ENCODE results near the gene EVA1C. TPM values are rescaled to one million over a fixed set of nuclear protein-coding genes. Genes with fewer than 3 reads are reported as not detected.
A peak's percentile ranks its signal among the peaks of the same experiment; 100 is the strongest.

The EVA1C gene
- polyA plus RNA-seq, 1 experiment = 9.6 TPM

DNA sequence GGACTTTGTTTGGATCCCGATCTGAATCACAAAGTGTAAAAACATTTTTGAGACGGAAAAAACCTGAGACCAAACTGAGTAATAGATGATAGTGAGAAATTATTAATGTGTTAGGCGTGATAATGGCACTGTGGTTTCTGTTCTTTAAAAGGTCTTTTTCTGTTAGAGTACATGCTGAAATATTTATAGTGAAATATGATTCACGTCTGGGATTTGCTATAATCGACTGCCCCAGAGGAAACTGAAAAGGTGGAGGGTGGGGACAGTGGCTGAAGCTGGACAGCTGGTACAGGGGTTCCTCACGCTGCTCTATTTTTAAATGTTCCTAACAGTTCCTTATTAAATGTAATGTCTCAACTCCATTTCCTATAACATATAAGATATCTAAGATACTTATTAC, 30.9 kb upstream of the EVA1C start:
- DNase-seq (ENCODE audit: low read depth) = no peak
- no peak overlapping the region for H3K4me3 ChIP-seq (ENCODE audit: low read depth, low read length)
- ChIA-PET CTCF (interaction anchor here (1.4 kb wide), 1 partner anchor 188 kb away, joined by 3 read pairs; no protein-coding TSS in a partner anchor), POLR2A (no interaction called here)
- peaks cover 11% of the 10 kb centered on the region for H3K36me3 ChIP-seq (ENCODE audit: control insufficient read depth, insufficient read depth, low read length)
- TF ChIP-seq, protein P1, sequence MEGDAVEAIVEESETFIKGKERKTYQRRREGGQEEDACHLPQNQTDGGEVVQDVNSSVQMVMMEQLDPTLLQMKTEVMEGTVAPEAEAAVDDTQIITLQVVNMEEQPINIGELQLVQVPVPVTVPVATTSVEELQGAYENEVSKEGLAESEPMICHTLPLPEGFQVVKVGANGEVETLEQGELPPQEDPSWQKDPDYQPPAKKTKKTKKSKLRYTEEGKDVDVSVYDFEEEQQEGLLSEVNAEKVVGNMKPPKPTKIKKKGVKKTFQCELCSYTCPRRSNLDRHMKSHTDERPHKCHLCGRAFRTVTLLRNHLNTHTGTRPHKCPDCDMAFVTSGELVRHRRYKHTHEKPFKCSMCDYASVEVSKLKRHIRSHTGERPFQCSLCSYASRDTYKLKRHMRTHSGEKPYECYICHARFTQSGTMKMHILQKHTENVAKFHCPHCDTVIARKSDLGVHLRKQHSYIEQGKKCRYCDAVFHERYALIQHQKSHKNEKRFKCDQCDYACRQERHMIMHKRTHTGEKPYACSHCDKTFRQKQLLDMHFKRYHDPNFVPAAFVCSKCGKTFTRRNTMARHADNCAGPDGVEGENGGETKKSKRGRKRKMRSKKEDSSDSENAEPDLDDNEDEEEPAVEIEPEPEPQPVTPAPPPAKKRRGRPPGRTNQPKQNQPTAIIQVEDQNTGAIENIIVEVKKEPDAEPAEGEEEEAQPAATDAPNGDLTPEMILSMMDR (IDR thresholded peaks at IDR 0.05; ENCODE audit: insufficient read depth, low read depth, low read length) = no peak
- no peaks in the 10 kb centered on the region for H3K27me3 ChIP-seq (ENCODE audit: control insufficient read depth, insufficient read depth, low read length)

DNA sequence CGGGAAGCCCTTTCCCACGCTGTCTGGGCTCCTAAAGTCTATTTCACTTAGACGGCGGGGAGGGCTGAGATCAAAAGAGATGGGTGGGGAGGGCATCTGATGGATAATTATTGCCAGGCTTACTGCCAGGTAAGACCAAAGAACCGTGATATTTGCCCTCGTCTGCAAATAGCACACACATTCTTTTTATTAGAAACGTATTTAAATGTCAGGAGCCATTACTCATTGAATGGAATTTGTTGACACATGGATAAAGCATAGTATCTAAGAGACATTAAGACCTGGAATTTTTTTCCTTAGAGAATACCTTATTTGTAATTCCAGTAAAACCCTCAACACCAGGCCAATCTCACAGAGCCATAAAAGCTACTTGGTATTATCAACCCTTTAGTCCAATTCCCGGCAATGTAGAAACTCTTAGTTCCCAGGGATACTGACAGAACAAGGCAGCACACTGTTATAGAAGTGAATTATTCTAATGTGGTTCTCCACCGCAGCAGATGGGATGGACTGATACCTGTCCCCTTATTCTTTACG, 30.3 kb upstream of the EVA1C start:
- Histone ChIP-seq H3K4me3 (ENCODE audit: low read depth, low read length) (no peak overlapping the region), H3K27me3 (ENCODE audit: control insufficient read depth, insufficient read depth, low read length) (no peaks in the 10 kb centered on the region), H3K36me3 (ENCODE audit: control insufficient read depth, insufficient read depth, low read length) (peaks cover 11% of the 10 kb centered on the region)
- DNase-seq (ENCODE audit: low read depth) = peak; percentile 70
- TF ChIP-seq, protein P1 (IDR thresholded peaks at IDR 0.05; ENCODE audit: insufficient read depth, low read depth, low read length) = no peak
- CTCF ChIA-PET = interaction anchor here (0.8 to 1.4 kb wide), 4 partner anchors 10 to 219 kb away, joined by 3 to 4 read pairs (median 3); no protein-coding TSS in a partner anchor
- POLR2A ChIA-PET = no interaction called here

DNA sequence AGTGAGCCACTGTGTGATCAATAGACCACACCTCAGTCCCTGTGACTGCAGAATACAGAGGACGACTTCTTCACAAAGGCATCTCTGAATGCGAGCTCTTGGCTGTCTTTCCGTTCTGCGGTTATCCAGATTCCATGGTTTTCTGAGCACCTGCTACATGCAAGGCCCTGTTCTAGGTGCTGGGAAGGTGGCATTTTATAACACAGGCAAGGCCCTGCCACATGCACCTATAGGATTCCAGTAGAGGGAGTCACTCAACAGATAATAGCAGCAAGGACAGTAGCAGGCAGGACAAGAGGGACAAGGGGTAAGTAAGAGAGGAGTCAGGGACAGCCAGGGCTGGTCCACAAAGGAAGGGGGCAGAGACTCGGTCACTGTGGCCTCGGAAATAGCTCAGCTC, 28.7 kb upstream of the EVA1C start:
- ChIA-PET POLR2A (no interaction called here), CTCF (interaction anchor here (1.7 kb wide), 1 partner anchor 186 kb away, joined by 4 read pairs; no protein-coding TSS in a partner anchor)
- TF ChIP-seq, protein P1 (IDR thresholded peaks at IDR 0.05; ENCODE audit: insufficient read depth, low read depth, low read length) = no peak
- H3K36me3 ChIP-seq (ENCODE audit: control insufficient read depth, insufficient read depth, low read length) = peaks cover 7% of the 10 kb centered on the region
- H3K4me3 ChIP-seq (ENCODE audit: low read depth, low read length) = no peak overlapping the region
- DNase-seq (ENCODE audit: low read depth) = no peak
- H3K27me3 ChIP-seq (ENCODE audit: control insufficient read depth, insufficient read depth, low read length) = no peaks in the 10 kb centered on the region

DNA sequence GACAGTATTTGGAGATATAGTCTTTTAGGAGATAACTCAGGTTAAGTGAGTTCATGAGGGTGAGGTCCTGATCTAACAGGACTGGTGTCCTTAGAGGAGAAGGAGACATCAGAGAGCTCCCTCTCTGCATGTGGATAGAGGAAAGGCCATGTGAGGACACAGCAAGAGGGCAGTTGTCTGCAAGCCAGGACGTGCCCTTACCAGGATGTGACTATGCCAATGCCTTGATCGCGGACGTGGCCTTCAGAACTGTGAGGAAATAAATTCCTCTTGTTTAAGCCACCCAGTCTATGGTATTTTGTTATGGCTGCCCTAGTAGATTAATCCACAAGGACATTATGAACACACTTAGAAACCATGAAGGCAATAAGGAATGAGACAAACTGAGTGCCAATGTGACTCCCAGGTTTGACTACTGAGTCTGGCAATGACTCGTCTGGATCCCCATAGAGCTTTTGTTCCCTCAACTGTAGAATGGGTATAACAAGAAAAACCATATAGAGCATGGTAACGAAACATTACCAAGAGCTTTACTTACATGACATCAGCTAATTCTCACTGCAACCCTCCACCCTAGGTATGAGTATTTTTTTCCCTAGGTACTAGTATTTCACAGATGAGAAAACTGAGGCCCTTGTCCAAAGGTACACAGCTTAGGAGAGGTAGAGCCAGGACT, 26.2 kb upstream of the EVA1C start:
- ChIA-PET POLR2A (no interaction called here), CTCF (interaction anchor here (1.2 to 1.9 kb wide), 2 partner anchors 11 to 17 kb away, joined by 3 to 5 read pairs; no protein-coding TSS in a partner anchor)
- TF ChIP-seq, protein P1 (IDR thresholded peaks at IDR 0.05; ENCODE audit: insufficient read depth, low read depth, low read length) = no peak
- no peak overlapping the region for H3K4me3 ChIP-seq (ENCODE audit: low read depth, low read length)
- no peaks in the 10 kb centered on the region for H3K27me3 ChIP-seq (ENCODE audit: control insufficient read depth, insufficient read depth, low read length)
- no peak for DNase-seq (ENCODE audit: low read depth)
- peaks cover 5% of the 10 kb centered on the region for H3K36me3 ChIP-seq (ENCODE audit: control insufficient read depth, insufficient read depth, low read length)

DNA sequence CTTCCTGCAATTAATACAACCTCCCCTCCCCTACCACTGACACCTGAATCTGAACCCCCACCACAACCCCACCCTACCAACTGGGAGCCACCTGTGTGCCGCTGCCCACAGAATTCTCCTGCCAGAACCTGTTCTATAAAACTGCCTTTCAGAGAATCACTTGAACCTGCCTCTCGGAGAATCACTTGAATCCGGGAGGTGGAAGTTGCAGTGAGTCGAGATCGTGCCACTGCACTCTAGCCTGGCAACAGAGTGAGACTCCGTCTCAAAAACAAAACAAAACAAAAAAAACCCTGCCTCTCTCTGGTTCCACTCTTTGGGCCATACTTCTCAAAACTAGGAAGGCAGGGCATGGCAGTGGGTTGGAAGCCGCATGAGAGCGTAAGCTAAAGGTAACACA, 25.4 kb upstream of the EVA1C start:
- DNase-seq (ENCODE audit: low read depth) = no peak
- ChIA-PET CTCF (interaction anchor here (1.9 kb wide), 1 partner anchor 10 kb away, joined by 5 read pairs; no protein-coding TSS in a partner anchor), POLR2A (no interaction called here)
- H3K27me3 ChIP-seq (ENCODE audit: control insufficient read depth, insufficient read depth, low read length) = no peaks in the 10 kb centered on the region
- peaks cover 5% of the 10 kb centered on the region for H3K36me3 ChIP-seq (ENCODE audit: control insufficient read depth, insufficient read depth, low read length)
- TF ChIP-seq, protein P1 (IDR thresholded peaks at IDR 0.05; ENCODE audit: insufficient read depth, low read depth, low read length) = no peak
- H3K4me3 ChIP-seq (ENCODE audit: low read depth, low read length) = no peak overlapping the region

Measured in BJ (cell line).